Gastrocnemius medialis (tissue), 4 donors: ENCODE data around the gene COL6A2.

Experiments used
- CTCF ChIP-seq, 5 experiments: fragments of 450-650 bp in 3 of 5; fragments of 200-600 bp in 2 of 5; sonication (generic) in 2 of 5; IDR thresholded peaks in 4 of 5; conservative IDR thresholded peaks in 1 of 5; 1 replicate in 4 of 5; 2 replicates in 1 of 5; pipeline ENCODE4 v1.5.1; 2016 to 2019; ENCODE audit warnings: antibody characterized with exemption in 5 of 5, mild to moderate bottlenecking in 3 of 5, moderate library complexity in 3 of 5
- POLR2A ChIP-seq, 2 donors: fragments of 450-650 bp; IDR thresholded peaks; one replicate each; pipeline ENCODE4 v1.6.1; 2017; ENCODE audit warnings: antibody characterized with exemption in 2 of 2, mild to moderate bottlenecking in 2 of 2, moderate library complexity in 2 of 2

DNA sequence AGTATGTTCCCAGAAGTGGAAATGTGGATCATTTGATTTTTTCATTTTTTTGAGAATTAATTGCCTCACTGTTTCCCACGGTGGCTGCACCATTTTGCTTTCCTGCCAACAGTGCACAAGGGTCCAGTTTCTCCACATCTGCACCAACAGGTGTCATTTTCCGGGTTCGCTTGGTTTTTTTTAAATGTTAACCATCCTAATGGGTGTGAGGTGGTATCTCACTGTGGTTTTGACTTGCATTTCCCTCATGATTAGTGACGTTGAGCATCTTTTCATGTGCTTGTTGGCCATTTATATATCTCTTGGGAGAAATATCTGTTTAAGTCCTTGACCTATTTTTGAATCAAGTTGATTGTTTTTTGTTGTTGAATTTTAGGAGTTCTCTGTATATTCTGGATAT lies 3.0 kb downstream of the COL6A2 start:
- TF ChIP-seq CTCF (IDR thresholded peaks at IDR 0.05 in 4 of 5, conservative IDR thresholded peaks at IDR 0.05 in 1 of 5), result no peak
- no peak for TF ChIP-seq POLR2A (IDR thresholded peaks at IDR 0.05)
